SJCRH30 (cell line): ENCODE data around the gene MVP. TPM values are rescaled to one million over a fixed set of nuclear protein-coding genes. Genes with fewer than 3 reads are reported as not detected.

Experiments
- DNase-seq, 2 experiments: peaks; one replicate each; pipeline ENCODE4 v3.0.0-alpha.2; 2015 to 2020
- H3K27ac ChIP-seq: fragments of 250-450 bp; sonication (Bioruptor Pico); 2 replicates; pipeline ENCODE4 v1.5.1; 2020; ENCODE audit warnings: mild to moderate bottlenecking, moderate library complexity
- H3K27me3 ChIP-seq: fragments of 250-450 bp; sonication (Bioruptor Pico); 2 replicates; pipeline ENCODE4 v1.5.1; 2020; ENCODE audit warnings: mild to moderate bottlenecking, moderate library complexity
- H3K36me3 ChIP-seq: fragments of 250-450 bp; sonication (Bioruptor Pico); 2 replicates; pipeline ENCODE4 v1.5.1; 2020; ENCODE audit warnings: mild to moderate bottlenecking, moderate library complexity
- H3K4me1 ChIP-seq: fragments of 250-450 bp; sonication (Bioruptor Pico); 2 replicates; pipeline ENCODE4 v1.5.1; 2020; ENCODE audit warnings: mild to moderate bottlenecking, moderate library complexity
- H3K4me3 ChIP-seq: fragments of 250-450 bp; sonication (Bioruptor Pico); 2 replicates; pipeline ENCODE4 v1.5.1; 2020; ENCODE audit warnings: mild to moderate bottlenecking, moderate library complexity
- H3K9me3 ChIP-seq: fragments of 250-450 bp; sonication (Bioruptor Pico); replicated peaks from 2 replicates; pipeline ENCODE4 v1.5.1; 2020; ENCODE audit warnings: mild to moderate bottlenecking, moderate library complexity
- total RNA-seq: library from RNA; depleted of rRNA; stranded (reverse); fragments of >200 nt; shearing (Covaris generic); gene quantifications from 2 replicates; pipeline ENCODE4 v1.2.3, GENCODE V29; 2014

Gene MVP
- total RNA-seq, 1 experiment from 2014 or later = 0.63 TPM

- Histone ChIP-seq H3K27me3 (no peaks in the 10 kb centered on the region), H3K36me3 (no peaks in the 10 kb centered on the region), H3K9me3 (no peaks in the 10 kb centered on the region), H3K4me1 (no peaks in the 10 kb centered on the region), H3K27ac (no peak overlapping the region), H3K4me3 (no peak overlapping the region)
- no peak for DNase-seq
Observed at GRCh38 chr16:29837841-29838240, 17.6 kb downstream of the MVP start.

GRCh38 chr16:29839822-29840221 lies 19.6 kb downstream of the MVP start:
- Histone ChIP-seq H3K4me1 (no peaks in the 10 kb centered on the region), H3K36me3 (no peaks in the 10 kb centered on the region)

GRCh38 chr16:29840240-29840639 lies 20.0 kb downstream of the MVP start:
- Histone ChIP-seq H3K27me3 (no peaks in the 10 kb centered on the region), H3K27ac (no peak overlapping the region), H3K4me1 (no peaks in the 10 kb centered on the region), H3K4me3 (no peak overlapping the region), H3K9me3 (no peaks in the 10 kb centered on the region), H3K36me3 (no peaks in the 10 kb centered on the region)
- DNase-seq = no peak

More at GRCh38 chr16:29839822-29840221, 19.6 kb downstream of the MVP start:
- no peaks in the 10 kb centered on the region for H3K27me3 ChIP-seq
- no peak for DNase-seq
- no peaks in the 10 kb centered on the region for H3K9me3 ChIP-seq
- H3K4me3 ChIP-seq = no peak overlapping the region
- no peak overlapping the region for H3K27ac ChIP-seq

- H3K36me3 ChIP-seq = no peaks in the 10 kb centered on the region
Observed at GRCh38 chr16:29841631-29842030, 21.4 kb downstream of the MVP start.

GRCh38 chr16:29842732-29843346 lies 22.6 kb downstream of the MVP start:
- no peaks in the 10 kb centered on the region for H3K36me3 ChIP-seq
- H3K27ac ChIP-seq = no peak overlapping the region
- no peaks in the 10 kb centered on the region for H3K27me3 ChIP-seq
- no peaks in the 10 kb centered on the region for H3K4me1 ChIP-seq
- no peaks in the 10 kb centered on the region for H3K9me3 ChIP-seq
- no peak for DNase-seq
- no peak overlapping the region for H3K4me3 ChIP-seq

More at GRCh38 chr16:29841631-29842030, 21.4 kb downstream of the MVP start:
- no peaks in the 10 kb centered on the region for H3K9me3 ChIP-seq
- no peak for DNase-seq
- H3K4me1 ChIP-seq = no peaks in the 10 kb centered on the region
- H3K27ac ChIP-seq = no peak overlapping the region
- no peak overlapping the region for H3K4me3 ChIP-seq
- no peaks in the 10 kb centered on the region for H3K27me3 ChIP-seq

- Histone ChIP-seq H3K27ac (no peak overlapping the region), H3K4me1 (no peaks in the 10 kb centered on the region), H3K27me3 (no peaks in the 10 kb centered on the region), H3K4me3 (no peak overlapping the region), H3K36me3 (no peaks in the 10 kb centered on the region), H3K9me3 (no peaks in the 10 kb centered on the region)
- DNase-seq = no peak
Observed at GRCh38 chr16:29843931-29844330, 23.7 kb downstream of the MVP start.

- Histone ChIP-seq H3K27me3 (no peaks in the 10 kb centered on the region), H3K4me1 (no peaks in the 10 kb centered on the region), H3K36me3 (no peaks in the 10 kb centered on the region), H3K27ac (no peak overlapping the region), H3K4me3 (no peak overlapping the region), H3K9me3 (no peaks in the 10 kb centered on the region)
- no peak for DNase-seq
Observed at GRCh38 chr16:29844575-29845331, 24.5 kb downstream of the MVP start.

GRCh38 chr16:29845656-29846055 lies 25.4 kb downstream of the MVP start:
- Histone ChIP-seq H3K27me3 (no peaks in the 10 kb centered on the region), H3K9me3 (no peaks in the 10 kb centered on the region), H3K4me3 (no peak overlapping the region), H3K4me1 (no peaks in the 10 kb centered on the region), H3K27ac (no peak overlapping the region), H3K36me3 (no peaks in the 10 kb centered on the region)
- no peak for DNase-seq

GRCh38 chr16:29848420-29849297 lies 28.4 kb downstream of the MVP start:
- Histone ChIP-seq H3K9me3 (no peaks in the 10 kb centered on the region), H3K4me3 (no peak overlapping the region)

GRCh38 chr16:29849505-29849904 lies 29.2 kb downstream of the MVP start:
- Histone ChIP-seq H3K27ac (no peak overlapping the region), H3K4me1 (no peaks in the 10 kb centered on the region), H3K4me3 (no peak overlapping the region), H3K36me3 (no peaks in the 10 kb centered on the region), H3K9me3 (no peaks in the 10 kb centered on the region), H3K27me3 (no peaks in the 10 kb centered on the region)
- no peak for DNase-seq

More at GRCh38 chr16:29848420-29849297, 28.4 kb downstream of the MVP start:
- H3K36me3 ChIP-seq = no peaks in the 10 kb centered on the region
- no peak overlapping the region for H3K27ac ChIP-seq
- peak; percentile 66 to 79 for DNase-seq
- H3K27me3 ChIP-seq = no peaks in the 10 kb centered on the region
- H3K4me1 ChIP-seq = no peaks in the 10 kb centered on the region

GRCh38 chr16:29850998-29851397 lies 30.7 kb downstream of the MVP start:
- H3K4me3 ChIP-seq = no peak overlapping the region
- H3K9me3 ChIP-seq = no peaks in the 10 kb centered on the region
- no peaks in the 10 kb centered on the region for H3K36me3 ChIP-seq
- DNase-seq = no peak
- no peaks in the 10 kb centered on the region for H3K27me3 ChIP-seq
- H3K4me1 ChIP-seq = no peaks in the 10 kb centered on the region
- H3K27ac ChIP-seq = no peak overlapping the region

GRCh38 chr16:29852654-29853053 lies 32.4 kb downstream of the MVP start:
- H3K27me3 ChIP-seq = no peaks in the 10 kb centered on the region
- H3K4me3 ChIP-seq = no peak overlapping the region
- no peaks in the 10 kb centered on the region for H3K4me1 ChIP-seq
- H3K36me3 ChIP-seq = no peaks in the 10 kb centered on the region
- no peak overlapping the region for H3K27ac ChIP-seq
- DNase-seq = no peak
- H3K9me3 ChIP-seq = no peaks in the 10 kb centered on the region

GRCh38 chr16:29854520-29855100 lies 34.3 kb downstream of the MVP start:
- H3K4me3 ChIP-seq = no peak overlapping the region
- no peaks in the 10 kb centered on the region for H3K4me1 ChIP-seq
- H3K27me3 ChIP-seq = no peaks in the 10 kb centered on the region
- no peaks in the 10 kb centered on the region for H3K9me3 ChIP-seq
- DNase-seq = no peak
- no peak overlapping the region for H3K27ac ChIP-seq
- H3K36me3 ChIP-seq = no peaks in the 10 kb centered on the region

- Histone ChIP-seq H3K9me3 (no peaks in the 10 kb centered on the region), H3K36me3 (no peaks in the 10 kb centered on the region), H3K27ac (no peak overlapping the region), H3K4me3 (no peak overlapping the region), H3K4me1 (no peaks in the 10 kb centered on the region), H3K27me3 (no peaks in the 10 kb centered on the region)
- no peak for DNase-seq
Observed at GRCh38 chr16:29857133-29857760, 37.0 kb downstream of the MVP start.
